ENCODE data around the gene MRPL43. TPM values are rescaled to one million over a fixed set of nuclear protein-coding genes. Genes with fewer than 3 reads are reported as not detected.
A peak's percentile ranks its signal among the peaks of the same experiment; 100 is the strongest.

MRPL43 gene
- total and polyA plus RNA-seq, 2 experiments from 2014 or later, result 83.5 to 145 TPM

- Histone ChIP-seq H3K4me2 (ENCODE audit: unreplicated experiment) (peak overlapping the region; percentile 65), H3K9me2 (ENCODE audit: insufficient read depth) (no peaks in the 10 kb centered on the region), H3K36me3 (ENCODE audit: low read depth) (no peaks in the 10 kb centered on the region; the same call in 1 of the 2 replicates), H3K27me3 (replicated peaks; ENCODE audit: insufficient read depth) (no peaks in the 10 kb centered on the region), H4K20me1 (ENCODE audit: insufficient read depth) (no peaks in the 10 kb centered on the region), H3K4me1 (ENCODE audit: insufficient read depth) (0 out of 2 replicates have a peak, but pooled peaks cover 6% of the 10 kb centered on the region), H3K9me3 (ENCODE audit: low read depth) (no peaks in the 10 kb centered on the region), H3K79me2 (ENCODE audit: insufficient read depth) (no peaks in the 10 kb centered on the region), H3F3A (ENCODE audit: insufficient read depth) (no peaks in the 10 kb centered on the region), H3K27ac (no peak overlapping the region), H2AFZ (peak overlapping the region; percentile 57; the same call in 1 of the 2 replicates), H3K4me3 (peak overlapping the region; percentile 63), H3K9ac (0 out of 2 replicates have a peak overlapping the region, but pooled peaks have one; percentile 13)
- TF ChIP-seq EZH2 (IDR thresholded peaks at IDR 0.05; ENCODE audit: insufficient read depth, poor library complexity, severe bottlenecking), result no peak
- no peak for TF ChIP-seq EZH2phosphoT487 (IDR thresholded peaks at IDR 0.05; ENCODE audit: insufficient read depth, low read depth)
- no peak for DNase-seq
- 21 to 26% methylated on average over 9 of the region's 9 CpGs for WGBS, 2 experiments (ENCODE audit: low coverage in 1 of 2, low lambda C conversion rate in 2 of 2, missing lambda C conversion rate in 2 of 2)
- in situ Hi-C loops (cut with MboI), result no loop called here
Observed at GRCh38 chr10:100968863-100969186, 18.5 kb downstream of the MRPL43 start.

GRCh38 chr10:100968062-100968736, 19.1 kb downstream of the MRPL43 start:
- Histone ChIP-seq H3K4me1 (ENCODE audit: insufficient read depth) (0 out of 2 replicates have a peak, but pooled peaks cover 6% of the 10 kb centered on the region), H3K4me3 (no peak overlapping the region), H3K36me3 (ENCODE audit: low read depth) (peaks cover 5% of the 10 kb centered on the region; the same call in 1 of the 2 replicates), H3K79me2 (ENCODE audit: insufficient read depth) (no peaks in the 10 kb centered on the region), H3K27me3 (replicated peaks; ENCODE audit: insufficient read depth) (no peaks in the 10 kb centered on the region), H3K4me2 (ENCODE audit: unreplicated experiment) (no peak overlapping the region), H2AFZ (no peak overlapping the region), H3K9me2 (ENCODE audit: insufficient read depth) (no peaks in the 10 kb centered on the region), H3K27ac (no peak overlapping the region), H3F3A (ENCODE audit: insufficient read depth) (peaks cover 3% of the 10 kb centered on the region; the same call in 1 of the 2 replicates), H3K9me3 (ENCODE audit: low read depth) (no peaks in the 10 kb centered on the region), H3K9ac (no peak overlapping the region), H4K20me1 (ENCODE audit: insufficient read depth) (no peaks in the 10 kb centered on the region)
- in situ Hi-C loops (cut with MboI), result no loop called here
- DNase-seq, result no peak
- 96 to 97% methylated on average over 2 of the region's 2 CpGs for WGBS, 2 experiments (ENCODE audit: low coverage in 1 of 2, low lambda C conversion rate in 2 of 2, missing lambda C conversion rate in 2 of 2)
- TF ChIP-seq EZH2phosphoT487 (IDR thresholded peaks at IDR 0.05; ENCODE audit: insufficient read depth, low read depth), result no peak
- TF ChIP-seq EZH2 (IDR thresholded peaks at IDR 0.05; ENCODE audit: insufficient read depth, poor library complexity, severe bottlenecking), result no peak

- Histone ChIP-seq H3K79me2 (ENCODE audit: insufficient read depth) (no peaks in the 10 kb centered on the region), H3K9ac (no peak overlapping the region), H2AFZ (no peak overlapping the region), H4K20me1 (ENCODE audit: insufficient read depth) (no peaks in the 10 kb centered on the region), H3K4me2 (ENCODE audit: unreplicated experiment) (no peak overlapping the region), H3K36me3 (ENCODE audit: low read depth) (peaks cover 13% of the 10 kb centered on the region), H3K9me3 (ENCODE audit: low read depth) (no peaks in the 10 kb centered on the region), H3K27ac (no peak overlapping the region), H3K9me2 (ENCODE audit: insufficient read depth) (no peaks in the 10 kb centered on the region), H3K4me3 (no peak overlapping the region), H3K4me1 (ENCODE audit: insufficient read depth) (0 out of 2 replicates have a peak, but pooled peaks cover 6% of the 10 kb centered on the region), H3K27me3 (replicated peaks; ENCODE audit: insufficient read depth) (no peaks in the 10 kb centered on the region), H3F3A (ENCODE audit: insufficient read depth) (peaks cover 3% of the 10 kb centered on the region; the same call in 1 of the 2 replicates)
- in situ Hi-C loops (cut with MboI), result no loop called here
- 56 to 63% methylated on average over 2 of the region's 2 CpGs for WGBS, 2 experiments (ENCODE audit: low coverage in 1 of 2, low lambda C conversion rate in 2 of 2, missing lambda C conversion rate in 2 of 2)
- no peak for DNase-seq
- no peak for TF ChIP-seq EZH2phosphoT487 (IDR thresholded peaks at IDR 0.05; ENCODE audit: insufficient read depth, low read depth)
- no peak for TF ChIP-seq EZH2 (IDR thresholded peaks at IDR 0.05; ENCODE audit: insufficient read depth, poor library complexity, severe bottlenecking)
Observed at GRCh38 chr10:100967332-100967731, 20.0 kb downstream of the MRPL43 start.

- H3K9ac ChIP-seq, result no peak overlapping the region
- no peak overlapping the region for H3K4me2 ChIP-seq (ENCODE audit: unreplicated experiment)
- peaks cover 18% of the 10 kb centered on the region for H3K36me3 ChIP-seq (ENCODE audit: low read depth)
- H3K4me1 ChIP-seq (ENCODE audit: insufficient read depth), result 0 out of 2 replicates have a peak, but pooled peaks cover 6% of the 10 kb centered on the region
- H4K20me1 ChIP-seq (ENCODE audit: insufficient read depth), result no peaks in the 10 kb centered on the region
- H3K79me2 ChIP-seq (ENCODE audit: insufficient read depth), result no peaks in the 10 kb centered on the region
- no peak for DNase-seq
- TF ChIP-seq EZH2phosphoT487 (IDR thresholded peaks at IDR 0.05; ENCODE audit: insufficient read depth, low read depth) (no peak), EZH2 (IDR thresholded peaks at IDR 0.05; ENCODE audit: insufficient read depth, poor library complexity, severe bottlenecking) (no peak)
- no peak overlapping the region for H2AFZ ChIP-seq
- no peaks in the 10 kb centered on the region for H3K9me2 ChIP-seq (ENCODE audit: insufficient read depth)
- peaks cover 3% of the 10 kb centered on the region; the same call in 1 of the 2 replicates for H3F3A ChIP-seq (ENCODE audit: insufficient read depth)
- H3K4me3 ChIP-seq, result no peak overlapping the region
- 53 to 56% methylated on average over 2 of the region's 2 CpGs for WGBS, 2 experiments (ENCODE audit: low coverage in 1 of 2, low lambda C conversion rate in 2 of 2, missing lambda C conversion rate in 2 of 2)
- no peaks in the 10 kb centered on the region for H3K9me3 ChIP-seq (ENCODE audit: low read depth)
- H3K27ac ChIP-seq, result no peak overlapping the region
- in situ Hi-C loops (cut with MboI), result no loop called here
- no peaks in the 10 kb centered on the region for H3K27me3 ChIP-seq (replicated peaks; ENCODE audit: insufficient read depth)
Observed at GRCh38 chr10:100966887-100967286, 20.4 kb downstream of the MRPL43 start.
